Bronchial epithelial cell (primary cell): ENCODE measurements around the gene DAGLA. TPM values are rescaled to one million over a fixed set of nuclear protein-coding genes. Genes with fewer than 3 reads are reported as not detected.

Experiments
- DNase-seq: peaks from one replicate; pipeline ENCODE4 v3.0.0-alpha.2; 2010; ENCODE audit warnings: low read depth
- FAIRE-seq: peaks from 2 replicates; lab custom pipeline; 2011; peaks lifted over from hg19 to GRCh38; lab: Jason Lieb, UNC
- H3K27me3 ChIP-seq: 2 replicates; pipeline ENCODE4 v1.5.1; 2011; ENCODE audit warnings: low read length; ENCODE audit not compliant: control insufficient read depth, insufficient read depth
- H3K36me3 ChIP-seq: 2 replicates; pipeline ENCODE4 v1.5.1; 2011; ENCODE audit warnings: low read length; ENCODE audit not compliant: control insufficient read depth, insufficient read depth
- H3K4me3 ChIP-seq: 2 replicates; pipeline ENCODE4 v1.5.1; 2011; ENCODE audit warnings: mild to moderate bottlenecking, low read depth, low read length, control low read depth
- total RNA-seq: library from RNA; depleted of rRNA; stranded (reverse); fragments of >200 nt; gene quantifications from 2 replicates; pipeline ENCODE4 v1.2.1, GENCODE V29; 2014
- TF ChIP-seq, protein P1 (sequence below): IDR thresholded peaks from 2 replicates; pipeline ENCODE4 v1.5.1; 2011; ENCODE audit warnings: mild to moderate bottlenecking, moderate library complexity, low read length, control low read depth, inconsistent platforms; ENCODE audit not compliant: insufficient read depth, severe bottlenecking

The DAGLA gene
- total RNA-seq, 1 donor from 2014 or later, result under 0.01 TPM

DNA sequence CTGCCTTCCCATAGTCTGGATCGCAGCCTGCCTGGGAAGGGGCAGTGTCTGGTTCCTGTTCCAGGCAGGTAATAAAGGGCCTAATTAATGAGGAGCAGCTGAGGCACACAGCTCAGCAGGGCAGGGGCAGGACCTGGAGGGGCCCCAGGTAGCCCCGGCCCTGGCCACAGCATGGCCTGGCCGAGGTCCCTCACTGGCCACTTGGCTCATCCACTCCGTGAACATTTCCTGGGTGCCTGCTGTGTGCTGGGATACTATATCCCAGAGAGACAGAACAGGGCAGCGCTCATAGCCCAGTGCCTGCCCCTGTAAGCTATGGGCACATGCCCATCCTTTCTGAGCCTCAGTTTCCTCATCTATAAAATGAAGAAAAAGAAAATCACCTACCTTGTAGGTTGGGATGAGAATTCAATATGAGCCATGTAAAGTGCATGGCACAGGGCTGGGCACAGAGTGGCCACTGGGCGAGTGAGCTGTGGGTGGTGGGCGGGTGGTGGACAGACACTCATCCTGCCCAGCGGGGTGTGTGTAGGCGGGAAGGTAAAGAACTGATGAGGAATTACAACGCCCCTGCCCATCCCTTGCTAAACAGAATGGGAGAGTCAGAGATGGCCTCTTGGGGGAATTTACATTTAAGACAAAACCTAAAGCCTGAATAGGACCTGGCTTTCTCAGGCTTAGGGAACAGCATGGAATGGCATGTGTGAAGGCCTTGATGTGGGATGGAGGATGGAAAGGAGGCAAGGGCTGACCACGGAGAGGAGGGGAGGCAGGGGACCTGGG is 81.4 kb downstream of the DAGLA start:
- Histone ChIP-seq H3K36me3 (no peaks in the 10 kb centered on the region), H3K27me3 (peaks cover 2% of the 10 kb centered on the region), H3K4me3 (no peak overlapping the region)
- DNase-seq, result peak; percentile 10
- TF ChIP-seq, protein P1, sequence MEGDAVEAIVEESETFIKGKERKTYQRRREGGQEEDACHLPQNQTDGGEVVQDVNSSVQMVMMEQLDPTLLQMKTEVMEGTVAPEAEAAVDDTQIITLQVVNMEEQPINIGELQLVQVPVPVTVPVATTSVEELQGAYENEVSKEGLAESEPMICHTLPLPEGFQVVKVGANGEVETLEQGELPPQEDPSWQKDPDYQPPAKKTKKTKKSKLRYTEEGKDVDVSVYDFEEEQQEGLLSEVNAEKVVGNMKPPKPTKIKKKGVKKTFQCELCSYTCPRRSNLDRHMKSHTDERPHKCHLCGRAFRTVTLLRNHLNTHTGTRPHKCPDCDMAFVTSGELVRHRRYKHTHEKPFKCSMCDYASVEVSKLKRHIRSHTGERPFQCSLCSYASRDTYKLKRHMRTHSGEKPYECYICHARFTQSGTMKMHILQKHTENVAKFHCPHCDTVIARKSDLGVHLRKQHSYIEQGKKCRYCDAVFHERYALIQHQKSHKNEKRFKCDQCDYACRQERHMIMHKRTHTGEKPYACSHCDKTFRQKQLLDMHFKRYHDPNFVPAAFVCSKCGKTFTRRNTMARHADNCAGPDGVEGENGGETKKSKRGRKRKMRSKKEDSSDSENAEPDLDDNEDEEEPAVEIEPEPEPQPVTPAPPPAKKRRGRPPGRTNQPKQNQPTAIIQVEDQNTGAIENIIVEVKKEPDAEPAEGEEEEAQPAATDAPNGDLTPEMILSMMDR, result no peak
- FAIRE-seq, result no peak

DNA sequence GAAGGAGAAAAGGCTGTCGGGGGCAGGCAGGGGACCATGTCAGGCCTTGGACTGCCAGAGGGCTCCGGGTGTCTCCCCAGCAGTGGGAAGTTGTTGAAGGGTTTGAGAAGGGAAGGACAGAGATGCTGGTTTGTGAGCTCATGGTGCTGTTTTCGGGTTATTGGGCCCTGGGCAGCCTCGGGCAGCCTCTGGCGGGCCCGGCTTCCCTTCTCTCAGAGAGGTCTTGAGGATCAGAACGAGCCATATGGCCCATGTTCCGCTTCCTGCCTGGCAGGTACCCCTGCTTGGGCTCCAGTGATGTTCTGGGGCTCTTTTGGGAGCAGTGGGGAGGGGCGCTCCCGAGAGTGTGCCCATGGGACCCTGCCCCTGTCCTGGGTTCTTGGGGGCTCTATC is 82.0 kb downstream of the DAGLA start:
- Histone ChIP-seq H3K4me3 (no peak overlapping the region), H3K36me3 (no peaks in the 10 kb centered on the region), H3K27me3 (peaks cover 2% of the 10 kb centered on the region)
- no peak for DNase-seq
- TF ChIP-seq, protein P1, result no peak
- FAIRE-seq, result no peak

DNA sequence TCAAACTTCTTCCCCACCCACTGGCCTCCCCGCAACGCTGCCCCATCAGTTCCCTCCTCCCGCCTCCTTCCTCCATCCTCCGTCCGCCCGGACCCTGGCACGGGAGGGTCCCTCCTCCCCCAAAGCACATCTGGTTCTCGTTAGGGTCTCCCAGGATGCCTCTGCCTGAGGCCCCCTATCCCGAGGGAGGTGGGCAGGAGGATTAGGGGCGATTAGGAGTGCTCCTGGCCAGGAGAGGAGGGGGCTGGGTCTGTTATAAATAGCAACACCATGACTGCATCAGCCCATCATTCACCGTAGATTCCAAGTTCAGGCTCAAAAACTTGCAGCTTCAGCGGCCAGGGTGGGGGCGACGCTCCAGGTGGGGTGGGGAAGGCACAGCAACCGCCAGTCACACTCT is 82.6 kb downstream of the DAGLA start:
- no peak for FAIRE-seq

DNA sequence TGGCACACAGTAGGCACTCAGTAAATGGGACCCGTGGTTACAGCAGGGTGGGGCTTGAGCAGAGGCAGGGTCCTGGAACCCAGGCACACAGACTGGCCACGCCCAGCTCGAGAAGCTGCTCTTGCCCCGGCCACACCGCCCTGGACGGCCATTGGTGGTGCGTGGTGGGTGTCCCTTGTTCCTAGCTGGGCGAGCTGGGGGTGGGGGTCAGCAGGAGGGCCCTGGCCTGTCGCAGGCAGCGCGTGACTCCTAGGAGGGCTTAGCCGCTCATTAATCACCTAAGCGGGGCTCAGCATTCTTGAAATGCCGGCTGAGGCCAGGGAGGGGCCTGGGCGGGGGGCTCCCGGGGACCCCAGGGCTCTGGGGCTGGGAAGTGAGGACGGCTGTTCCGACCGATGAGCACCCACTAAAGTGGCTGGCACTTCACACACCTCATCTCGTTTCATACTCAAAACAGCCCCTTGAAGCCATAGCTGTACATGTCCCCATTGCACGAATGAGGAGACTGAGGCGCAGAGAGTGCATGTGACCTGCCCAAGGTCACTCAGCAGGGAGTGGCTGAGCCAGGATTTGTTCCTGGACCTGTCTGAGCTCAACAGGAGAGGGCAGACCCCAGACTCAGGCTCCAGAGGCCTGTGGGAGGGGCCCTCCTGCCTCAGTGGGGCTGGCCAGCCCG is 83.9 kb downstream of the DAGLA start:
- FAIRE-seq, result no peak
- TF ChIP-seq, protein P1, result no peak
- DNase-seq, result no peak
- no peaks in the 10 kb centered on the region for H3K36me3 ChIP-seq
- H3K4me3 ChIP-seq, result no peak overlapping the region
- H3K27me3 ChIP-seq, result peaks cover 2% of the 10 kb centered on the region

More for the DNA sequence above, 82.6 kb downstream of the DAGLA start:
- TF ChIP-seq, protein P1, result no peak
- no peak for DNase-seq
- Histone ChIP-seq H3K36me3 (no peaks in the 10 kb centered on the region), H3K27me3 (peaks cover 2% of the 10 kb centered on the region), H3K4me3 (no peak overlapping the region)

DNA sequence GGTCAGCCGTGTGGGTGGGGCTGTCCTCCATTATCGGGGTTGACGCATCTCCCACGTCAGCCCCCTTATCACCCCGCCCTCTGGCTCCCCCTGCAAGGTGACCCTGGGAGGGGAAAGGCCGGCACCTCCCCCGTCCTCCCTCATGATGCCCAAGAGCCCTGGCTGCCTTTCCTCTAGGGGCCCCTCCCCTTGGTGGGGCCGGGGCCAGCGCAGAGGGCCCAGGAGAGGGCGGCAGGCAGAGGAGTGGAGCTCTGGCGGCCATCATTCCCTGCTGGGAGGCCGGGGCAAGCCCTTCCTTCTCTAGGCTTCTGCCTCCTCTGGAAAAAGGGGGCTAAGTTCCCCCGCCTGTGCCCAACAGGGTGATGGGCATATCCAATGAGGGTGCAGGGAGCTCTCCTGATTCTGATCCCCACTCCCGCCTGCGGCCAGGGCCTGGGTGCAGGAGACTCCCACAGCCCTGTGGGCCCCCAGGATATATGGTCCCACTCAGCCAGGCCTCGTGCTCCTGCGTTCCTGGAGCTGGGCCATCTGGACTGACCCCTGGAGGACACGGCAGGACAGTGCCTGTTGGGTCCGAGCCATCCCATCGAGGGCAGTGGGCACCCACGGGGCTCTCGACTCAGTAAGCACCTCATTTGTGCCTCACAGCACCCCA is 84.5 kb downstream of the DAGLA start:
- no peak overlapping the region for H3K4me3 ChIP-seq
- TF ChIP-seq, protein P1, result no peak
- H3K36me3 ChIP-seq, result no peaks in the 10 kb centered on the region
- FAIRE-seq (no peak), DNase-seq (no peak)
- H3K27me3 ChIP-seq, result peaks cover 2% of the 10 kb centered on the region
